GM12891 (cell line): ENCODE results near the gene OPCML.

Source experiments
- DNase-seq: peaks from one replicate; pipeline ENCODE4 v3.0.0; 2011; ENCODE audit warnings: low spot score; ENCODE audit not compliant: insufficient read length
- FAIRE-seq: peaks from 2 replicates; lab custom pipeline; 2011; peaks lifted over from hg19 to GRCh38; lab: Jason Lieb, UNC
- PAX5 ChIP-seq: IDR thresholded peaks from 2 replicates; pipeline ENCODE4 v1.6.1; 2011; ENCODE audit warnings: low read length, moderate library complexity, mild to moderate bottlenecking; ENCODE audit not compliant: insufficient read depth, severe bottlenecking
- POLR2A ChIP-seq: IDR thresholded peaks from 2 replicates; pipeline ENCODE4 v1.6.1; 2011; ENCODE audit warnings: low read depth, low read length, control low read depth
- POLR2AphosphoS5 ChIP-seq: IDR thresholded peaks from 2 replicates; pipeline ENCODE4 v1.6.1; 2011; ENCODE audit warnings: low read depth, low read length, control low read depth
- POU2F2 ChIP-seq: IDR thresholded peaks from 2 replicates; pipeline ENCODE4 v1.6.1; 2011; ENCODE audit warnings: low read depth, mild to moderate bottlenecking, control low read depth, low read length, moderate library complexity
- SPI1 ChIP-seq: IDR thresholded peaks from 2 replicates; pipeline ENCODE4 v1.6.1; 2011; ENCODE audit warnings: low read depth, low read length, control low read depth
- TAF1 ChIP-seq: IDR thresholded peaks from 2 replicates; pipeline ENCODE4 v1.6.1; 2011; ENCODE audit warnings: low read depth, low read length, control low read depth

Gene OPCML

GRCh38 chr11:133181667-133182066 lies 350.6 kb downstream of the OPCML start:
- TF ChIP-seq TAF1: no peak
- no peak for TF ChIP-seq POLR2AphosphoS5
- no peak for TF ChIP-seq POU2F2
- no peak for TF ChIP-seq SPI1
- TF ChIP-seq POLR2A: no peak
- TF ChIP-seq PAX5: no peak
- no peak for FAIRE-seq
- DNase-seq: no peak

GRCh38 chr11:133181066-133181465 lies 351.2 kb downstream of the OPCML start:
- FAIRE-seq (no peak), DNase-seq (no peak)
- no peak for TF ChIP-seq SPI1
- TF ChIP-seq POLR2AphosphoS5: no peak
- TF ChIP-seq TAF1: no peak
- no peak for TF ChIP-seq POLR2A

DNA sequence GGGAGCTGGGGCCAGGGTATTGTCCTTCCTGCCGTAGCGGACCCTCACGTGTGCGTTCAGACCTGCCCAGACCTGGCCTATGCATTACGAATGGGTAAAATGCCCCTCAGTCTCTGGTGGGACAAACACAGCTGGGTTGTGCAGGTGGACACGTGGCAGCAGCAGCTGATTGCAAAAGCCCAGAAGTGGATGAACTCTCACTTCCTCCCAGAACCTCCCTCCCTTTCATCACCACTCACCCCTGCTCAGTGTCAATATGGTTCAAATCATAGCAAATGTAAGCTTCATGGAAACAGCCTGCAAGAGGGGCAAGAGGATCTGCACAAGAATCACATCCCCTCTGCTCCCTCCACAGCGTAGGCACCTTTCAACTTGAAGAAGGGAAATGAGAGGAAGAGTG lies 352.1 kb downstream of the OPCML start:
- FAIRE-seq (no peak), DNase-seq (no peak)
- TF ChIP-seq SPI1: peak; percentile 87
- no peak for TF ChIP-seq POU2F2

DNA sequence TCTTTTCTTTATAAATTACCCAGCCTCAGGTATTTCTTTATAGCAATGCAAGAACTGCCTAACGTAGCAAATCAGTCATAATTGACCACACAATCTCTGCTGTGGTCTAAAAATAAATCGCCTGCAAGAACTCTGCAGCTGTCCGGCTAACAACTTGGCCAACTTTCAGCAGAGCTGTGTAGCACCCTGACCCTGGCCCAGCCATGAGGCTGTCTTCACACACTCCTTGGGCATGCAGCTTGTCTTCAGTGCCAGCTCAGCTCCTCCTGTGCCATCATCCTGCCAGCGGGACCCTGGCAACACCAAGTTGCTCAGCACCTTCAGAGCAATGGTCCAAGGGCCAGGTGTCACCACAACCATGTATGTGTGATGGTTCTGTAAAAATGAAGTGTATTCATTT lies 355.6 kb downstream of the OPCML start:
- DNase-seq (no peak), FAIRE-seq (no peak)
- TF ChIP-seq POLR2A (no peak), POLR2AphosphoS5 (no peak), POU2F2 (no peak), TAF1 (no peak), PAX5 (no peak), SPI1 (no peak)

DNA sequence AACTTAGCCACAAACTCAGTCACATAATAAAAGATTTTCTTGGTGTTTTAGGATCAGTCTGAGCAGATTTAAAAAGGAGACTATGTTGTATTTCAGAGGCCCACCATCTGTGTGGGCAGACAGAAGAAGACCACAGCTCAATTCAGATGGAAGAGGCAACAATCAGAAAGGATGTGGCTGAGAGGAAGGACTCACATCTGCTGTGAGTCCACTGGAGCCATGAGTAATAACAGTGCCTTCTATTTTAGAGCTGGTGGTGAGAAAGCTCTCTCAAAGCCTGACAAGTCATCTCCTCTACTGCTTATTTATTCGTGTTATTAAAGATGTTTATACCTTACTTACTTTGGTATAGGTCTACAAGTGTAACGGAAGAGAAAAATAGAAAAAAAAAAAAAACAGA lies 357.2 kb downstream of the OPCML start:
- DNase-seq: no peak
- FAIRE-seq: no peak

DNA sequence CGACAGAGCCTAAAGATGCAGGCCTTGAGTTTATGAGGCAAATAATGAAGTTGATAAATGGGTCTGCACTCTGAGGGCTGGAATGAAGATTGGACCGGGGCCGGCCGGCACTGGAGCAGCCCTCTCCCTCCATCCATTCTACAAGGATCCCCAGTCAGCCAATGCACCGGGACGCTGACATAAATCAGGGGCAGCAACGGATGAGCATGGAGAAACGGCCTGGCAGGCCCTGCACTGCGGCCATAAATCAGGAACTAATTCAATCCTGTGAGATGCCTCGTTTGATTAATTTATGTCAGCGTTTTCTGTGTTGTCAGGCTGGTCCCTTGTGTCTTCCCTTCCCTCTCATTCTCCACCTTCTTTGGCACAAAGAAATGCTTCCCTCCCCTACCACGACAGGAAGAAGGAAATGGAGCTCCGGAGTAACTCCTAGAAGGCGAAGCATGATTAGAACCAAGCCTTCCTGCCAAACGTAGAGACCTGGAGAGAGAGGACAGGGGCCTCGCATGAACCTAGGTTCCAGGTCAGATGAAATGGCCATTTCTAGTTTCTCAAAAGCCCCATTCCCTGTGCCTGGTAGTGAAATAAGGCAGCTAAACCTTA lies 358.4 kb downstream of the OPCML start:
- TF ChIP-seq TAF1 (no peak), POLR2AphosphoS5 (no peak), POLR2A (no peak), PAX5 (no peak), SPI1 (no peak), POU2F2 (no peak)
- no peak for DNase-seq
- no peak for FAIRE-seq

More for the DNA sequence above, 357.2 kb downstream of the OPCML start:
- peak; percentile 24; the same call in 1 of the 2 replicates for TF ChIP-seq SPI1
- TF ChIP-seq PAX5: no peak

- FAIRE-seq (no peak), DNase-seq (no peak)
- TF ChIP-seq POU2F2 (no peak), POLR2A (no peak), PAX5 (no peak), SPI1 (no peak), TAF1 (no peak), POLR2AphosphoS5 (no peak)
Observed at GRCh38 chr11:133172349-133172748, 360.0 kb downstream of the OPCML start.

DNA sequence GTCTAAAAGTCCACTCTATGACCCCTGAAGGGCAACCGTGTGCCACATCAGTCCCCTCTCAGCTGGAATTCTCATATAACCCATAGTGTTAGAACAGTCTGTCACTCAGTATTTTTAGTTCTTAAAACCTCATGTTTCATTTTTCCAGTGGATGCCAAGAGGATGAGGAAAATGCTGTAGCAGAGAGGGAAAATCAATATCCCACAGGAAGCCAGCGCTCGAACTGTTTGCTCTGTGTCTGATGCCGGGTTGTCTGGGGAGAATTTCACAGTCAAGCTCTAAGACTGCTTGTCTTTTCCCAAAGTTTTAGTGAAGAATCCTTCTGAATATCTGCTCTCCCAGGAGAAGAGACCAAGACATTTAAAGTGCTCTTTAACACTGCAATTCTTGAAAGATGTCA lies 360.9 kb downstream of the OPCML start:
- FAIRE-seq (no peak), DNase-seq (no peak)
- TF ChIP-seq POU2F2 (no peak), PAX5 (no peak)

DNA sequence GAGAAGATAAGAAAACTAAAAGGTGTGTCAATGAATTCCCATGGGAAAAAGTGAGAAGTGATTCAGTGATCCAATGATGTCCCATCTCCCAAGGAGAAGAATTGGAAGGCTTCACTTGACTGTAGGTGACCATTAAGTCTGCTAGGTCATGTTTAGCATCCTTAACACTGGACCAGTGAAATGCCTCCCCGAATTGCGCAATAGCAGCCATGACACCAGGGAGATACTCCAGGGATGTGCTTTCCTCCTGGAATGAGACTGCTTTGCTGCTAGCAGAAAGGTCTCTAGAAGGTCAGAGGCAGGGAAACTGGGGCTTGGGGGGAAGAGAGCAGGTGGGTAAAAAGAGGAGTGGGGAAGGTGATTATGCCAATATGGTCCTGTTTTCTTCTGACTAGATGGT lies 364.3 kb downstream of the OPCML start:
- no peak for TF ChIP-seq SPI1
- DNase-seq (no peak), FAIRE-seq (no peak)

DNA sequence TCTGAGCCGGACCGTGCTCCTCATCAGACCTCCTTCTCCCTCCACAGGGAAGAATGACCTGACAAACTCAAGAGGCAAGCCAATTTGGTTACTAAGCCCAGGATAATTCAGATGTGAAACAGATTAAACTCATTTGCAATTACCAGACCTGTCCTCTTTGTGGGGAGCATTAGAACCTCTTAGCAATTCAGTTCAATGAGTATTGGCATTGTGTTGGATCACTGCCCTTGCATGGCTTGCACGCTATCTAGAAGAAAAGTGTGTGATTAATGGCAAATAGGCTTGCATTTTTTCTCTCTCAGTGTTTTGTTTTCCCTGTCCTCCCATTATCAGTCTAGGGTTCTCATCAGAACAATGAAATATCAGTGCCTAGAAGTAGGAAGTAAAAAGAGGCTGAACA lies 365.6 kb downstream of the OPCML start:
- FAIRE-seq: no peak
- no peak for DNase-seq
- TF ChIP-seq POU2F2 (no peak), SPI1 (no peak), POLR2A (no peak), POLR2AphosphoS5 (no peak), TAF1 (no peak), PAX5 (no peak)

GRCh38 chr11:133164986-133165385 lies 367.3 kb downstream of the OPCML start:
- no peak for FAIRE-seq
- TF ChIP-seq PAX5 (no peak), POU2F2 (no peak), POLR2A (no peak), POLR2AphosphoS5 (no peak), SPI1 (no peak), TAF1 (no peak)
- no peak for DNase-seq
